ENCODE data around the gene MAD1L1. TPM values are rescaled to one million over a fixed set of nuclear protein-coding genes. Genes with fewer than 3 reads are reported as not detected.

The MAD1L1 gene
- total and polyA plus RNA-seq, 4 donors = 12.8 to 20.7 (median 16.5) TPM

- Histone ChIP-seq H3K27me3 (ENCODE audit: control insufficient read depth in 4 of 4, insufficient read depth in 4 of 4, low read length in 3 of 4) (no peaks in the 10 kb centered on the region), H3K4me3 (ENCODE audit: low read depth in 1 of 3, low read length in 3 of 3) (no peak overlapping the region), H3K4me1 (ENCODE audit: control insufficient read depth in 4 of 4, insufficient read depth in 4 of 4, low read length in 3 of 4) (peaks cover 0 to 12% (median 5%) of the 10 kb centered on the region in 4 donors), H3K9me3 (ENCODE audit: control insufficient read depth in 4 of 4, low read length in 3 of 4) (no peaks in the 10 kb centered on the region), H3K36me3 (ENCODE audit: control insufficient read depth in 4 of 4, insufficient read depth in 3 of 4, low read depth in 1 of 4, low read length in 3 of 4) (no peaks in the 10 kb centered on the region), H3K27ac (ENCODE audit: low read depth in 1 of 2, low read length in 2 of 2) (no peak overlapping the region), H3K9ac (ENCODE audit: low read depth in 1 of 2, low read length in 2 of 2) (no peak overlapping the region)
- 84% methylated on average over 25 of the region's 25 CpGs for WGBS
- DNase-seq (ENCODE audit: low spot score) = no peak
- TF ChIP-seq FOXA1 (IDR thresholded peaks at IDR 0.05) (no peak), HNF4G (IDR thresholded peaks at IDR 0.05) (no peak), SP1 (IDR thresholded peaks at IDR 0.05) (no peak), FOXA2 (IDR thresholded peaks at IDR 0.05) (no peak), ATF3 (IDR thresholded peaks at IDR 0.05) (no peak), MAX (IDR thresholded peaks at IDR 0.05) (no peak), NR2F2 (IDR thresholded peaks at IDR 0.05) (no peak), RAD21 (IDR thresholded peaks at IDR 0.05) (no peak), ZBTB33 (IDR thresholded peaks at IDR 0.05) (no peak), REST (IDR thresholded peaks at IDR 0.05) (no peak), RXRA (IDR thresholded peaks at IDR 0.05) (no peak), YY1 (IDR thresholded peaks at IDR 0.05) (no peak), EGR1 (IDR thresholded peaks at IDR 0.05; ENCODE audit: low read depth in 2 of 2) (no peak), JUND (IDR thresholded peaks at IDR 0.05) (no peak), TAF1 (conservative IDR thresholded peaks at IDR 0.05) (no peak), CTCF (IDR thresholded peaks at IDR 0.05; ENCODE audit: low read depth, low read length, missing input control) (no peak), HNF4A (conservative IDR thresholded peaks at IDR 0.05) (no peak), GABPA (IDR thresholded peaks at IDR 0.05 in 1 of 2, conservative IDR thresholded peaks at IDR 0.05 in 1 of 2) (no peak)
Measured at GRCh38 chr7:1864161-1864940, 368.4 kb downstream of the MAD1L1 start.
